COLO668 (cell line): ENCODE results near the gene KCNJ3.
A peak's percentile ranks its signal among the peaks of the same experiment; 100 is the strongest.

Source experiments
- DNase-seq: peaks from one replicate; lab custom pipeline; 2025; ENCODE audit not compliant: unreplicated experiment; lab: John Stamatoyannopoulos, UW

KCNJ3 gene, protein sequence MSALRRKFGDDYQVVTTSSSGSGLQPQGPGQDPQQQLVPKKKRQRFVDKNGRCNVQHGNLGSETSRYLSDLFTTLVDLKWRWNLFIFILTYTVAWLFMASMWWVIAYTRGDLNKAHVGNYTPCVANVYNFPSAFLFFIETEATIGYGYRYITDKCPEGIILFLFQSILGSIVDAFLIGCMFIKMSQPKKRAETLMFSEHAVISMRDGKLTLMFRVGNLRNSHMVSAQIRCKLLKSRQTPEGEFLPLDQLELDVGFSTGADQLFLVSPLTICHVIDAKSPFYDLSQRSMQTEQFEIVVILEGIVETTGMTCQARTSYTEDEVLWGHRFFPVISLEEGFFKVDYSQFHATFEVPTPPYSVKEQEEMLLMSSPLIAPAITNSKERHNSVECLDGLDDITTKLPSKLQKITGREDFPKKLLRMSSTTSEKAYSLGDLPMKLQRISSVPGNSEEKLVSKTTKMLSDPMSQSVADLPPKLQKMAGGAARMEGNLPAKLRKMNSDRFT

DNA sequence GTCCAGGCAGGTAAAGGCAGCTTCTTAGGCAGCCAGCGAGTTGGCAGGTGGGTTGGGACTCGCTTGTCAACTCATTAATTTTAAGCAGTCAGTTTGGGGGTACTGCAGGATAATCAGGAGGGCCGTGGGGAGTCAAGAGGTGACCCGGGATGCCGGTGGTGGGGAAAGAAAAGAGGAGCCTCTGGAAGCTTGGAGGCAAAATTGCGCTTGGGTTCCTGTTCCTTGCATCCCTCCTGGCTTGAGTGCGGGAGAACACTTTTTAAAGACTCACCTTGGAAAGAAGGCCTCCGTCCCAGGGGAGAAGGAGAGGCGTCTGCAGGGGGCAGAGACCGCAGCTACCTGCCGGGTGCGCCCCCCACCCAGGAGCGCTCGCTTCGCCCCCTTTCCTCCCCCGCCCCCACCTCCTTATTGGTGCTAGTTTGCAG is at the start of gene KCNJ3:
Gene KCNJ3 (plus strand): TSS at position 400 of the 425 bp plus-strand sequence. CDS start 81 bp downstream, outside the sequence.
- DNase-seq: no peak

DNA sequence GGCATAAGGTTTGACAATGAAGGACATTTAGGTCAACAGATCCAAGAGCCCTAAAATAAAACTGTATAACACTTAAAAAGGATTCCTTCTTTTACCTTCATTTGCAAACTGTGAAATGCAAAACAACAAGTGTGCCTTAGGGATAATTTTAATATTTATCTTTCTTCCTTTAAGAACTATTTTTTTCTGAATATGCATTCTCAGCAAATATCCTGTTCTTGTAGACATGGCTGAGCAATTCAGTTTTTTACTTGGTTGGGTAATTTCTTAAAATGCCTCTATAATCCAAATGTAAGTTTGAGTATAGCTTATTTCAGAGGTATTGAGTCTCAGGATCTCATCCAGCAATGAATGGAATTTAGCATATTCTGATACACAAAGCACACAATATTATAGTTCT is 43.0 kb upstream of the KCNJ3 start:
- no peak for DNase-seq

DNA sequence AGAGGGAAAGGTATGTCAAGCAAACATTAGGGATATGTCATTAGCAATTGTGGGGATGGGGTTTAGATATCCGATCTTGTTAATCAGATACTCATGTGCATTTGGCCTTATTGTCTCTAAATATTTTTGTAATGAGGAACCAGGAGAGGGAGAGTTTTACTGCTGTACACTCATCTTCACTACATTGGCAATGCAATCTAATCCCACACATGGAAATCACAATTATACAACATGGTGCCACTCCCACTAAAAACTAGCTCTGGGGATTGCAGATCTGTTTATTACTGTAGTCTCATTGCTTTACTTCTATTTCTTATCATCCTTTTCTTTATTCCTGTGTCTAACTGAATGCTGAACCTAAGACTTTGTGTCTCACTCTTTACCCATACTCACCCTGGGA is 39.6 kb upstream of the KCNJ3 start:
- no peak for DNase-seq

DNA sequence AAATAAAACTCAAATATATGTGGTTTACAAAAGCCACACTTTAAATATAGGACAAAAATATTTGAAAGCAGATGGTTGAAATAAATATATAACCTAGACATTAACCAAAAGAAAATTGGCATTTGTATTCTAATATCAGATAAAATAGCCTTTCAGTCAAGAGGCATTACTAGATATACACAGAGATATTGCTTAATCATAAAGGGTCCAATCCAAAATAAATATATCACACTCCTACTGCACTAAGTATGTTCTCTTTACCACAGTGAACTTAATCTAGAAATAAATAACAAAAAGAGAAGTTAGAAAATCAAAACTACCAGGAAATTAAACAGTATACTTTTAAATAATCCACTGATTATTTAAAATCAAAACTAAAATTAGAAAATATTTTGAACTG is 34.2 kb upstream of the KCNJ3 start:
- no peak for DNase-seq

DNA sequence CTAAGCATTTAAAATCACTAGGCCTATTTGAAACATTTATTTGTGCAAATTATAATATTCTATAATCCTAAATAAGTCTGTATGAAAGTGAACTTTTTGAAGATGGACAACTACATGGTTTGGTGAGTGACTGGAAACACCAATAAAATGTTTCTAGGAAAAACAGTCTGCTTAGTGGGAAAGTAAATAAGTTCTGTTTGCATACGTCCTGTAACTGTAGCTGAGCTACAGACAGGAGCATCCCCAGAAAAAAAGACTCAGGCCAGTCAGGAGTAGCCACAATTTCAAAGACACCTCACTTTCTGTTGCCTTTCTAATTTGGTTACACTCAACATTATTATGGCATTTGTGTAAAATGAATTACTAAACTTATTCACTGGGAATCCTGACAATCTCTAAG is 28.4 kb upstream of the KCNJ3 start:
- no peak for DNase-seq

DNA sequence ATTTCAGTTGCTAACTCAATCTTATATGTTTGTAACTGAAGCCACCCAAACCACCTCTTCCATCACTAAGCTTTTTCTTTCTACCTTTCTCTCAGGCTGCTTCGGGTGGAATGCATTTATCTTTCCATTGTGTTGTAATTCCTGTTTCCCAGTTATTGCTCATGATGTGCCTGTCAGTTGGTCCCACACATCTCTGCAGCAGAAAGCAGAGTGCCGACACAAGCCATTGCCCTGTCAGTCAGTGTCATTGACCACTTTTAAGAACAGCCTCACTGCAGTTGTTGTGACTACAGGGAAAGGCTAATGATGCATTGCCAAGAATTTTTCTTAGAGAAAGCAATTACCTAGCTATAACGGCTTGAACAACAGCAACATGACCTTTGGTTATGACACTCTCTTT is 24.8 kb upstream of the KCNJ3 start:
- DNase-seq: no peak

DNA sequence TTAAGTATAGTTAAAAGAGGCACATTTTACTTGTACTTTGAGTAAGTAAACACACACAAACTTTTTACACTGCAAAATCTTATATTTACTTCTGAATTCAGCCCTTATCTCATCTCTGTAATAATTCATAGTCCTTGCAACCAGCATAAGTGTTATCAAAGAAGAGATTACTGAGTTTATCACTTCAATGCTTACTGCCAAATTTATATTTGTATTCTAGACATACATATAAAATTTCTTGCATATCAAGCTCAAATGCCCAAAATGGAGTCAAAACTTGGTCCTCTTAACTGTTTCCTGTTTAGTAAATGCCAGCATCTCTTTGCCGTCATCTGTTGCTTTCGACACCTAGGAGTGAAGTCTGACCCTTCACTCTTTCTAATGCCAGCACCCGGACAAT is 21.1 kb upstream of the KCNJ3 start:
- DNase-seq: no peak

DNA sequence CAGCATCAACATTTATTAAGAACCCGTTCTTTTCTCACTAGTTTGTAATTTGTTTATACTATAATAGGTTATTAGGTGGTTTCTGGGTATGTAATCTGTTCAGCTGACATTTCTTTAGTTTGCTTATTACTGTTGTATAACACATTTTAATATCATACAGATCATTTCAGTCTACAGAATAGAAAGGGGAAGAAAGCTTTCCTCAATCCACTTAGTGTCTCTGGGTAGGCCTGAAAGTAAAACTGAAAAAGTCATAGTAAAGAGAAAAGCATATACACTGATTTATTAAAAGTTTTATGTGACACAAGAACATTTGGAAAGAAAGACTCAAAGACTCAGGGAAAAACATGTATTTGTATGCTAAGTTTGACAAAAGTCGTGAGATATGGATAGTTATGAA is 16.8 kb upstream of the KCNJ3 start:
- DNase-seq: no peak

DNA sequence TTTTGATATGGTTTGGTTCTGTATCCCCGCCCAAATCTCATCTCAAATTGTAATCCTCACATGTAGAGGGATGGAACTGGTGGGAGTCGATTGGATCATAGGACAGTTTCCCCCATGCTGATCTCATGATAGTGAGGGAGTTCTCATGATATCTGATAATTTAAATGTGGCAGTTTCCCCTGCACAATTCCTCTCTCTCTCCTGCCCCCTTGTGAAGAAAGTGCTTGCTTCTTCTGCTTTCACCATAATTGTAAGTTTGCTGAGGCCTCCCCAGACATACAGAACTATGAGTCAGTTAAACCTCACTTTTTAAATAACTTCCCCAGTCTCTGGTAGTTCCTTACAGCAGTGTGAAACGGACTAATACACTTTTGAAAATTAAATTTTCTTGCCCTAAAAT is 12.3 kb upstream of the KCNJ3 start:
- DNase-seq: no peak

DNA sequence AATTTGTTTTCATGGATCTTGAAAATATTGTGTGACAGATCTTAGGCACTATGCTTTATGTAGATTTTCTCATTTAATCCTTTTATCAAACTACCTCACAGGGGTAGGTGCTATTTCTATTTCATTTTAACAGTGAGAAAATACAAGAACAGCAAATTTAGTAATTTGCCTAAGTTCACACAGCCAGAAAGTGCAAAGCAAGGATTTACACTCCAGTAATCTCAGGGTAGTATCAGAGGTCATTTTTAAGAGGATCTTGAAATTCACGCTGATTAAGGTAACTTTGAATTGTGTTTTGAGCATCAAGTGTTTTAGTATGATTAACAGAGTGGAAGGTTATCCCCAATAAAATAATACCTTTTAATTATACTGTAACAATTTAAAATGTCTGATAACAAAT is 10.1 kb upstream of the KCNJ3 start:
- DNase-seq: no peak

DNA sequence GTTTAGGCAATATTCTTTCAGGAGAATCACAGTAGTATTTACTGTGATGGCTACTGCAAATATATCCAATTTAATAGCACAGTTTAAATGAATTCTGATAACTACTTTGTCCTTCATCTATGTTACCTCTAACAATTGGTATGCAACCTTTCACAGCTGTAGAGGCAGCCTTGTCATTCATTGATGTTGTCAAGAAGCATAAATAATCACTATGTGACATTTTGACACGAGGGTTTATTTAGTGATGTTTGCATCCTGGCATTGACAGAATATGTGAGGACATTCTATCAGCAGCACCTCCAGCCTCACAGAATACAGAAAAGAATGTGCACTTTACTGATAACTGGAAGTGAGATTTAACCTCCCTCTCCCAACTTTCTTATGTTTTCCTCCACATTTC is 9.3 kb upstream of the KCNJ3 start:
- DNase-seq: no peak

DNA sequence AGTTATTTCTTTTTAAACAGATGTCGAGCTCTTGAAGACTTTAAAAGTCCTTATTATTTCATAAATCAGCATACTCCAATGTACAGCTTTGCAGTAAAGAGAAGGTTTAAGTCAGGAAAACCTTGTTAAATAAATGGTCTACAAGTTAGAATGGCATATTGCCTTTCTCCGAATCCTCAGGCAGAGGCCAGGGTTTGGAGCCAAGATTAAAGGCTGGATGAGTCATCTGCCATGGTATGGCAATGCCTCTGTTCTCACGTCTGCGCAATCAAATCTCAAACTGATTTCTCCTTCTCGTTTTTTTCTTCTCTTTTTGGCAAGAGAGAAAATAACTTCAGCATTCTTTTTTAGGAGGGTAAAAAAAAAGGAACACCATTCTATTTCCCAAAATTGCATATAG is 5.6 kb upstream of the KCNJ3 start:
- DNase-seq: no peak

DNA sequence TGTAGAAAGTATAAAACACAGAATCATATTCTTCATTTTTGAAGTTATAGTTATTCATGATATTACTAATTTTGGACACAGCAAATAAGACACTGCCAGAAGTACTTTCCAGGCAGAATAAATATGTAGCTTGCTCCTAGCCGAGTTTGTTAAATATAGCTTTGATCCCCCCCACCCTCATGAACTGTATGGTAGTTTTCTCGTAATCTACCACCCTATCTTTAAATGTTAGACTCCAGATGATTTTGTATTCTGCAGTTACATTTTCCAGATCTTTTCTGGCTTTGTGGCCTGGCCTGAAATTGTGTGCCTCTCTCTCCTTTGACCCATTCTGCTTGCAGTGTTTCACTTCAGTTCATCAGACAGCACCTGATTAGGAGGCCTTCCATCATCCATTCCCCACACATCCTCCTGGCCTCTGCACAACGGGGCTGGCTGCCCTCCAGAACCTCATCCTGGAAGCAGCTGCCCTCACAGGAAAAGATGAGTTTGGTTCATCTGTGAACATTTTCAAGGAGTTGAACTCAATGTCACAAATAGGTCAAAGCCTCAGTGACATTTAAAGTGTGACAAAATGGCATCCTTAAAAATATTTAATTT is 4.7 kb upstream of the KCNJ3 start:
- DNase-seq: no peak

DNA sequence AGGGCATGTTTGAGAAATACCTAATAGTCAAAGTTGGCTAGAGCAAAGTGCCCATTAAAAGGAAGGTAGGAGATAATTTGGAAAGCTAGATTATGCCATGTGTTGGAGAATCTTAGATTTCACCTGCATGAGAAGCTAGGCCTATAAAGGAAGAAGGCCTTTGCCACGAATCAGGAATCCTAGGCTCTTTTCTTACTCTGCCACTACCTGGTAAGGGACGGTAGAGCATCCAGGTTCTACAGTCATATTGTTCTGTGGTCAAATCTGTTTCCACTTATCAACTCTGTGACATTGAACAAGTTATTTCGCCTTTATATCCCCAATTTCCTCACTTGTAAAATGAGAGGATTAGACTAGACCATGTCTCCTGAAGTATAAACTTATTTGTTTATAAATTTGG is 3.6 kb upstream of the KCNJ3 start:
- no peak for DNase-seq

DNA sequence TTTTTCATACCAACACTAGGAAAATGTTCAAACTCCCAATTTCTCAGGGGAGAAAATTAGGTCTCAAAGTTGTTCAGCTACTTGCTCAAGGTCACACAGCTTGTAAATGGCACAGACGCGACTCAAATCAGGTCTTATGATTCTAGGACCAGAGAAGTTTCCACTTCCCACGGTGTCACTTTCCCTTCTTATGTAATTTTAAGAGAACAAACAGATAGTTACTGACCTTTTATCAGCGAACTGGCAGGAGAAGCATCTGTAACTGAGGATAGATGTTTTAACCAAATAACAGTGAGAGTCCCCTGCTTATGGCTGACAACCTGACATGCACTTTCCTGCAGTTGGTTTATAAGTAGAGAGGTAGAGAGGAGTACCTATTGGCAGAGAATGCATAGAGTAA is 2.1 kb upstream of the KCNJ3 start:
- DNase-seq: no peak

DNA sequence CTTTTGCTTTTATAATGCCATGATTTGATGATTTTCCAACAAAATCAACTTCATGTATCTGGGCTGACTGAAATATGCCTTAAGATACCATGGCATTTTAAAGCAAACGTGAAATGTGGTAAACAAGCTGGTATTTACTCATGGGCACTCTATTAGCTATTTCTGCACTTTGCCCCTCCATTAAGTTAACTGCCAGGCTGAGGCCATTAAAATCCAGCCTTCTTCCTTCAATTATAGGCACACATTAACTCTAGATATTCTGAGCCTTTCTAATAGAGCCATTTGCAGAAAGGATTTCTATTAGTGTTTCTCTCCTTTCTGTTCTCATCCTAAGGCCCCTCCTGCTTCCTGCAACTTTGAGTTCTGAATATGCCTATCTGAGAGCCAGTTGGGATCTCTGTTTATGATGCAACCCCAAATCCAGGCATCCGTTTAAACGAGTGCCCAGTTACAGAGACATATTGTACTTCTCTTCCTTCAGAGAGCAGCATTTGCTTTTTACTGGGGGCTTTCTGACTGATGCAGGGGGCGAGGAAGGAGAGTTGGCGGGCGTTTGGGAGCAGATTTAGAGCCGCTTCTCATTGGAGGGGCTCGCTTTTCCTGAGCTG is 1.6 kb upstream of the KCNJ3 start:
- no peak for DNase-seq

DNA sequence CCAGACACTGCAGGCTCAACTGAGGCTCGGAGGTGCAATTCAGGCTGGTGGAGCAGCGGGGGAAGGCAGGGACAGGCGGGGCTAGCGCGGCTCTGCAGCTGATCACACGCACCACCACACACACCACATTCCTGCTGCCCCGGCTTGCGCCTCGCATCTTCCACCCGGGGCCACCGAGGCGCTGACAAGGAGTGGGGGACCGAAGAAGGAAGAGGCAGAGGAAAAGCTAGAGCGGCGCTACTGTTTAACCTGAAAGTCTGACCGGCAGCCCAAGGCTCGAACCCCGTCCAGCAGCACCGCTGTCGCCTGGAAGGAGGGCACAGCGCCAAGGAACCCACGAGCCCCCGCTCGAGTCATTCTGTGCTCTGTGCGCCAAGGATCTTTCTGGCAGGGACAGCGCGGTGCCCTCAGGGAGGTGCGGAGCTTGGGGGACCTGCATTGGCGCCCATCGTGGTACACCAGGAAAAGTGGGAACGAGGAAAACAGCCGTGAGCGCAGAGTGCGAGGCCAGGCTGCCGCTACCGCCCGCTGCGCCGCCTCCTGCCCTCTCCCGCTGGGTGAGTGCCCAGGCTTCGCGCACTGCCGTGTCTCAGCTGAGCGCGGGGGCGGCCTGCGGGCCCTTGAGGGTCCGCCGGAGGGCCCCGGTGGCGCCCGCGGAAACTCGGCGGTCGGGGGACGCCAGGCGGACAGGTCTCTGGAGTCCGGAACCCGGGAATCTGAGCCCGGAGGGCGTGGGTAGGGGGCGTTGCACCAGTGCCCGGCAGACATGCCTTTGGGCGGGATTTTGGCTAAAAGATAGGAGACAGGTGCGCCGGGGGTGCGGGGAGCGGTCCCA is 860 bp upstream of the KCNJ3 start:
- DNase-seq: peak; percentile 69

DNA sequence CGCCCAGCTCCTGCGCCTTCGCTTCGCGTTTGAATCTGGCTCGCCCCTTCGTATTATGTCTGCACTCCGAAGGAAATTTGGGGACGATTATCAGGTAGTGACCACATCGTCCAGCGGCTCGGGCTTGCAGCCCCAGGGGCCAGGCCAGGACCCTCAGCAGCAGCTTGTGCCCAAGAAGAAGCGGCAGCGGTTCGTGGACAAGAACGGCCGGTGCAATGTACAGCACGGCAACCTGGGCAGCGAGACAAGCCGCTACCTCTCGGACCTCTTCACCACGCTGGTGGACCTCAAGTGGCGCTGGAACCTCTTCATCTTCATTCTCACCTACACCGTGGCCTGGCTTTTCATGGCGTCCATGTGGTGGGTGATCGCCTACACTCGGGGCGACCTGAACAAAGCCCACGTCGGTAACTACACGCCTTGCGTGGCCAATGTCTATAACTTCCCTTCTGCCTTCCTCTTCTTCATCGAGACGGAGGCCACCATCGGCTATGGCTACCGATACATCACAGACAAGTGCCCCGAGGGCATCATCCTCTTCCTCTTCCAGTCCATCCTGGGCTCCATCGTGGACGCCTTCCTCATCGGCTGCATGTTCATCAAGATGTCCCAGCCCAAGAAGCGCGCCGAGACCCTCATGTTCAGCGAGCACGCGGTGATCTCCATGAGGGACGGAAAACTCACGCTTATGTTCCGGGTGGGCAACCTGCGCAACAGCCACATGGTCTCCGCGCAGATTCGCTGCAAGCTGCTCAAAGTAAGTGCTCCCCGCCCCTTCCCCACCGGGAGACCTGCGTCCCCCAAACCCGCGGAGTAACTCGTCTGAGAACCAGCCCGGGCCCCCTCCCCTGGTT is 453 bp downstream of the KCNJ3 start:
- peak; percentile 55 for DNase-seq

DNA sequence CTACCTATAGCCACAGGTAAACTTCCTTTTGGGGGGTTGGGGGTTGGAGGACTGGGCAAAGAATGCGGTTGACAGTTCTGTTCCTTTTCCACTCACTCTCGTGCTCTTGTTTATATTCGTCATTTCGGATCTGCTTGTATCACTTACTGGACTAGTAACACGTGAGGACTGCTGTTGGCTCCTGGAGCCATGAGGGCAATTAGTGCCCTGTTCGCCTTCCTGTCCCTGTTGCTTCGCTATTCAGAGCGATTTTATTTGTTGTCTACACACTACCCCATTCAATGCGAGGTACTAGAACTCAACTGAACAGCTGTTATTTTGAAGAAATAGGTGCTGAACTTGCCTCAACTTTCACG is 1.1 kb downstream of the KCNJ3 start:
- peak; percentile 49 for DNase-seq

DNA sequence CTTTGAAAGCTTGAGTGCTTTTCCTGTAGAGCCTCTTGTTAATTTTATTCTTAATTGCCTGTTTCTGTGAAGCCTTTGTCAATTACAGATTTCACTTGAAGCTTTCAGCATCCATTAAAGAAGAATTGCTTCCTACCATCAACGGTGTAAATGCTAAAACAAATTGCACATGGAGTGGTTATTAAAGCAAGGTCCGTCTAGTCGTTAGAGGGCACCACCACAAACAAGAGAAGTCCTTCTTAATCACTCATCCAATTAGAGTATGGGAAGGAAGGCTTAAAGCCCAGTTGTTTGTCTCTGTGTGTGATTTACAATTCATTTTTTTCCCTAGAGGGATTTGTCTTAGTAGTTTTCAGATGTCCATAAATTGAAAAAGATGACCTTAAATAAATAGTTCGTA is 1.6 kb downstream of the KCNJ3 start:
- DNase-seq: peak; percentile 9

DNA sequence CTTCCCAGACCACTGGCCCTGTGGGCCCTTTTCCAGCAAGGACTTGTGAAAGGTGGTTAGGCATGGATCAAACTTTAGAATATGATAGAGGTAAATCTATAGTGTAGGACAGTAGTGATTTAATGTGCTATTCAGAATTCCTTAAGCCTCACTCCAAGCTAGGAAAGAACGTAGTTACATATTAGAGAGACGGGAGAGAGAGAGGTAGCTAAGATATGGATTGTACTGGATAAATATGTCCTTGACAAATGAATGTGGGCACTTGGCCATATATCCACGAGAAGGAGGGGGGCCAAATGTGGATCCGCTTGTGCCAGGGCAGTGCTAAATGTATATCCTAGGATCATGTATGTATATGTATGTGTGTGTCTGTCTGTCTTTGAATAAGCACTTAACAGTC is 6.5 kb downstream of the KCNJ3 start:
- no peak for DNase-seq
